Activated T-cell treated with anti-CD3 and anti-CD28 coated beads for 48 hours (primary cell): Measurements from ENCODE around the gene CFDP1.

Experiments
- DNase-seq: peaks from one replicate; pipeline ENCODE4 v3.0.0-alpha.2; 2020; ENCODE audit warnings: low read depth

CFDP1 gene

GRCh38 chr16:75250809-75251279 is 182.5 kb downstream of the CFDP1 start:
- DNase-seq = no peak

- no peak for DNase-seq
These were observed 183.1 kb downstream of the CFDP1 start for GRCh38 chr16:75250089-75250808.

GRCh38 chr16:75249441-75249840 is 183.9 kb downstream of the CFDP1 start:
- DNase-seq = no peak

- DNase-seq = no peak
These were observed 184.5 kb downstream of the CFDP1 start for GRCh38 chr16:75248536-75249380.

GRCh38 chr16:75248142-75248535 is 185.2 kb downstream of the CFDP1 start:
- no peak for DNase-seq

- DNase-seq = no peak
These were observed 186.1 kb downstream of the CFDP1 start for GRCh38 chr16:75247249-75247648.

GRCh38 chr16:75246504-75247205 is 186.6 kb downstream of the CFDP1 start:
- DNase-seq = no peak

GRCh38 chr16:75244844-75245758 is 188.2 kb downstream of the CFDP1 start:
- DNase-seq = no peak

- DNase-seq = no peak
These were observed 189.0 kb downstream of the CFDP1 start for GRCh38 chr16:75244225-75244809.
